Measurements from ENCODE around the gene VANGL2. TPM values are rescaled to one million over a fixed set of nuclear protein-coding genes. Genes with fewer than 3 reads are reported as not detected.

VANGL2 gene
- polyA plus RNA-seq, 1 experiment, result 0.33 TPM

DNA sequence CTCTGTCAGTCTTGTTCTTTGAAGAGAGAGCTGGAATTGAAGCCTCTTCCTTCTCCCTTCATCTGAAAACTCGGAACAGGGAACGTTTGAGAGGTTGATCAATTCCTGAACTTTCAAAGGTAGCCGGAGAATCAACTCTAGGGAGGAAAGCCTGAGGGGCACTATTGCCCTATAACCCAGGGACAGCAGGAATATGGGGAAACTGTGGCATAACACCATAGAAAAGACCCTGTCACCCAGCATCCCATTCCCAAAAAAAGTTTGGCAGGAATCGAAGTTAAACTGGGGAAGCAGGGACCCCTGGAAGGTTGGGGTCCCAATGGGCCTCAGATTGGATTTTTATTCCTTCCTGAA, 38.6 kb upstream of the VANGL2 start:
- ChIA-PET POLR2A (no interaction called here), CTCF (interaction anchor here (0.6 to 7.7 kb wide), 2 partner anchors 15 to 253 kb away, joined by 3 to 70 read pairs; no protein-coding TSS in a partner anchor)
- peaks cover 17% of the 10 kb centered on the region for H3K36me3 ChIP-seq (ENCODE audit: control insufficient read depth, insufficient read depth, low read length)
- H3K4me3 ChIP-seq (ENCODE audit: low read depth, low read length), result no peak overlapping the region
- TF ChIP-seq, protein P1, sequence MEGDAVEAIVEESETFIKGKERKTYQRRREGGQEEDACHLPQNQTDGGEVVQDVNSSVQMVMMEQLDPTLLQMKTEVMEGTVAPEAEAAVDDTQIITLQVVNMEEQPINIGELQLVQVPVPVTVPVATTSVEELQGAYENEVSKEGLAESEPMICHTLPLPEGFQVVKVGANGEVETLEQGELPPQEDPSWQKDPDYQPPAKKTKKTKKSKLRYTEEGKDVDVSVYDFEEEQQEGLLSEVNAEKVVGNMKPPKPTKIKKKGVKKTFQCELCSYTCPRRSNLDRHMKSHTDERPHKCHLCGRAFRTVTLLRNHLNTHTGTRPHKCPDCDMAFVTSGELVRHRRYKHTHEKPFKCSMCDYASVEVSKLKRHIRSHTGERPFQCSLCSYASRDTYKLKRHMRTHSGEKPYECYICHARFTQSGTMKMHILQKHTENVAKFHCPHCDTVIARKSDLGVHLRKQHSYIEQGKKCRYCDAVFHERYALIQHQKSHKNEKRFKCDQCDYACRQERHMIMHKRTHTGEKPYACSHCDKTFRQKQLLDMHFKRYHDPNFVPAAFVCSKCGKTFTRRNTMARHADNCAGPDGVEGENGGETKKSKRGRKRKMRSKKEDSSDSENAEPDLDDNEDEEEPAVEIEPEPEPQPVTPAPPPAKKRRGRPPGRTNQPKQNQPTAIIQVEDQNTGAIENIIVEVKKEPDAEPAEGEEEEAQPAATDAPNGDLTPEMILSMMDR (IDR thresholded peaks at IDR 0.05; ENCODE audit: insufficient read depth, low read depth, low read length), result no peak
- no peak for DNase-seq (ENCODE audit: low read depth)
- no peaks in the 10 kb centered on the region for H3K27me3 ChIP-seq (ENCODE audit: control insufficient read depth, insufficient read depth, low read length)

DNA sequence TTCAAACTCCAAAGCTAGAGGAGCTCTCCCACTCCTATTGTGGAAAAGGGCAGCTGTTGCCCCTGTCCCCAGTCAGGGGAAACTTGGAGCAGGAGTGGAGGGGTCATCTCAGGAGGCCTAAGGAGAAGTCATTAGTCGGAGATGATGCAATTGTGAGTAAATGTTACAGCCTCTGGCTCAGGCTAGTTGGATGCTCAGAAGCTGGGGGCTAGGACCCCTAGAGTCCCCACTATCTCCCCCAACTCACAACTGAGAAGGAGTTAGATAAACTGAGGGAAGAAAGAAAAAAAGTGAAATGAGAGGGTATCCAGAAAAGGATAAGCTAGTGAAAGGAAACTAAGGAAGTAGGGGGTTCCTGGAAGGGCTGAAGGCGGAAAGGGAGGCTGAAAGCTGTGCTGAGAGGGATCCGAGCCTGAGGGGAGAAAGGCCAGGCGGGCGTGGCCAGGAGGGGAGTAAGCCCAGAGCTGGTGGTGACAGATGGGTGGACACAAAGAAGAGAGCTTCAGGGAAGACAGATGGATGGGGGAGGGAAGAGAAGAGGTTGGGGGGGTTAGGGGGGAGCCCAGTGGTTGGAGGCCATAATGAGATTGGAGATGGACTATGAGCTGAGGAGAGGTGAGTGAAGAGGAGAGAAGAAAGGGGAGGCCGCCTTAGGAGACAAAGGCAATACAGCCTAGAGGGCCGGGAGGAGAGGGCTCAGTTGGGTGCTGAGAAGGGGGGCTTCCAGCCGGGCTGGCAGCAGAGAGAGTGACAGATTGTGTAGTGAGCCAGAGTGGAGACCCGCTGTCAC, 38.0 kb upstream of the VANGL2 start:
- TF ChIP-seq, protein P1 (IDR thresholded peaks at IDR 0.05; ENCODE audit: insufficient read depth, low read depth, low read length), result no peak
- H3K27me3 ChIP-seq (ENCODE audit: control insufficient read depth, insufficient read depth, low read length), result no peaks in the 10 kb centered on the region
- no peak overlapping the region for H3K4me3 ChIP-seq (ENCODE audit: low read depth, low read length)
- ChIA-PET POLR2A (no interaction called here), CTCF (interaction anchor here (0.6 to 7.7 kb wide), 4 partner anchors 8 to 277 kb away, joined by 3 to 70 read pairs (median 5); no protein-coding TSS in a partner anchor)
- peaks cover 14% of the 10 kb centered on the region for H3K36me3 ChIP-seq (ENCODE audit: control insufficient read depth, insufficient read depth, low read length)
- DNase-seq (ENCODE audit: low read depth), result no peak

DNA sequence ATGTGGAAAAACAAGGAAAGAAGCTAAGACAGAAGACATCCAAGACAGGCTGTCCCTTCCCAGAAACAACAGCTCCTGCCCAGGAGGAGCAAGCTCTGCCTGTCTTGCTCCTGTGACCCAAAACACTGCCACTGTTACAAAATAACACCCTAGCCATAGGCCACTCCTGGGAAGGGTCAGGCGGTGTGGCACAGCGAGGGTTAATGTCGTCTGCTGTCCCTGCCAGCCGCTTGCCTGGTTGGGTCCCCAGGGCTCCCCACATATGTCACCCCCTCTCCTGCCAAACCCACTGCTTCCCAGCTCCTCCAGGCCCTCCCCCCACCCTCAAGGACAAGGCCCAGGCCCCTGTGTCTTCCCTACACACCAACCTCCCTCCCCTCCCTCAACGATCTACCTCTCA, 37.4 kb upstream of the VANGL2 start:
- POLR2A ChIA-PET, result no interaction called here
- Histone ChIP-seq H3K4me3 (ENCODE audit: low read depth, low read length) (no peak overlapping the region), H3K27me3 (ENCODE audit: control insufficient read depth, insufficient read depth, low read length) (no peaks in the 10 kb centered on the region), H3K36me3 (ENCODE audit: control insufficient read depth, insufficient read depth, low read length) (peaks cover 12% of the 10 kb centered on the region)
- DNase-seq (ENCODE audit: low read depth), result no peak
- TF ChIP-seq, protein P1 (IDR thresholded peaks at IDR 0.05; ENCODE audit: insufficient read depth, low read depth, low read length), result no peak
- CTCF ChIA-PET, result interaction anchor here (2.1 to 7.7 kb wide), 2 partner anchors 9 to 14 kb away, joined by 7 to 70 read pairs; no protein-coding TSS in a partner anchor

DNA sequence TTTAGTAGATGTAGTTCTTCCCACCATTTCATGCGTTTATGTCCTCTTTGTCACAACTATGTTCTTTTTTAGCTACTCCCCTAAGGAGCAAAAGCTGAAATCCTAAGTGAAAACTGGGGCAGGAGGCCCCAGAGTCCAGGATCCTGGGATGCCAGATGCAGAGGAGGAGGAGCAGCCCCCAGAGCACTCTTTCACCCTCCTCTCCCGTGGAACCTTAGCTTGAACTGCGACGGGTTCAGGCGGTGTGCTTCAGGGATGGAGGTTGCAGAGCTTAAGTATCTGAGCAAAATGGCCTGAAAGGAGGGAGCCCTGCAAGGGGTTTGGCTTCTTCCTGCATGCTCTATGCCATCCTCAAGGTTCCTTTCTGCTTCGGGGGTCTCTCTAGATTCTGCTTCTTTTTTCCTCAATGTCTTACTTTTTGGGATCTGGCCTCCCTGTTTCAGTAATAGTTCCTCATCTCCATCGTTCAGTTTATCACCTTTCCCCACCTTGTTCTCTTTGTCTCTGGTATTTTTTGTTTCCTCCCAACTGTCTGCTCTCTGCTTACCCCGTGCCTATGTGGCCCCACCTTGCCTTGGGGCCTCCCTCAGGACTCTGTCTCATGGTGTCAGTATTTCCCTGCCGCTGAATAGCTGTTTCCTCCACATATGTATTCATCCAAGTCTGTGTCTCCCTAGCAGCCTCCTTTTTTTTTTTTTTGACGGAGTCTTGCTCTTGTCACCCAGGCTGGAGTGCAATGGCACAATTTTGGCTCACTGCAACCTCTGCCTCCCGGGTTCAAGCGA, 36.2 kb upstream of the VANGL2 start:
- ChIA-PET CTCF (interaction anchor here (2.1 to 7.7 kb wide), 2 partner anchors 10 to 12 kb away, joined by 7 to 70 read pairs; no protein-coding TSS in a partner anchor), POLR2A (interaction anchor here (0.6 kb wide), 1 partner anchor 13 kb away, joined by 5 read pairs; no protein-coding TSS in a partner anchor)
- H3K36me3 ChIP-seq (ENCODE audit: control insufficient read depth, insufficient read depth, low read length), result peaks cover 9% of the 10 kb centered on the region
- H3K4me3 ChIP-seq (ENCODE audit: low read depth, low read length), result no peak overlapping the region
- no peaks in the 10 kb centered on the region; the same call in 1 of the 2 replicates for H3K27me3 ChIP-seq (ENCODE audit: control insufficient read depth, insufficient read depth, low read length)
- TF ChIP-seq, protein P1 (IDR thresholded peaks at IDR 0.05; ENCODE audit: insufficient read depth, low read depth, low read length), result no peak
- DNase-seq (ENCODE audit: low read depth), result no peak

DNA sequence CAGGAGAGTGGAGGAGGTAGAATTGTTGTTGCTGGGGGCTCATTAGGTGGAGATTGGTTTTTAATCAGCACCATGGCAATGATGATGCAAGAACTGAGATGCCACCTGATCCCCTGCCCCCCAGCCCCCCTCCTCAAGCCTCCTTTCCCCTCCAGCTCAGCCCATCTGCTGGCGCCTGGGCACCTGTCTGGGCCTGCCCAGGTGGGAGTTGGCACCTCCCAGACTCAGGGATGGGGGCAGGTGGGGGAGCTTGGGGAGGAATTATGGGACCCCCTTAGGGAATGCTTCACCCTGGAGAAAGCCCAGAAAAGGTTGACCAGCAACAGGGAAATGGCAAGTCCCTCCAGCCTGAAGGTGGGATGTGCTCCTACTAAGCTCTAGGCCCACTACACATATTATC, 35.0 kb upstream of the VANGL2 start:
- DNase-seq (ENCODE audit: low read depth), result no peak
- Histone ChIP-seq H3K27me3 (ENCODE audit: control insufficient read depth, insufficient read depth, low read length) (no peaks in the 10 kb centered on the region; the same call in 1 of the 2 replicates), H3K4me3 (ENCODE audit: low read depth, low read length) (no peak overlapping the region), H3K36me3 (ENCODE audit: control insufficient read depth, insufficient read depth, low read length) (peaks cover 4% of the 10 kb centered on the region)
- POLR2A ChIA-PET, result no interaction called here
- CTCF ChIA-PET, result interaction anchor here (1.6 to 7.7 kb wide), 2 partner anchors 11 to 12 kb away, joined by 4 to 70 read pairs; no protein-coding TSS in a partner anchor
- TF ChIP-seq, protein P1 (IDR thresholded peaks at IDR 0.05; ENCODE audit: insufficient read depth, low read depth, low read length), result no peak
